GM12874 (cell line): Measurements from ENCODE around the gene PTGFR.

ENCODE experiments used
- TF ChIP-seq, protein P1 (sequence below): IDR thresholded peaks from 2 replicates; pipeline ENCODE4 v1.5.1; 2011; ENCODE audit warnings: low read depth, mild to moderate bottlenecking, control low read depth, low read length, moderate library complexity; ENCODE audit not compliant: insufficient read depth

PTGFR gene

DNA sequence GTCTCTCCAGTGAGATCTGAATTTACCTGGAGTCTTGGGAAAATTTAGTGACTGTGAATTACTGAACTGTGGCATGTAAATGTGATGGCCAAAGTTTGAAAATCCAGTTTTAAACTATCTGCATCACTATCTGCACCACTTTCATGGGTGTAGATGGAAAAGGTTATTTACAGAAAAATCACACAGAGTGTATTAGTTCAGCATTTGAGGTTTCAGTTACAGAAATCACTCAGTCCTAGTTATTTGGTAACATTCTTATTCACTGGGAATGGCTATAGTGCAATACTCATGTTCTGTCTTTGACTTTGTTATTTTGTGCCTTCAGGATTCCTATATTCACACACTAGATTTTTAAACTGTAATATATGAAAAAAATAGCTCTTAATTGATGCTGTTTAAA, 68.9 kb downstream of the PTGFR start:
- TF ChIP-seq, protein P1, sequence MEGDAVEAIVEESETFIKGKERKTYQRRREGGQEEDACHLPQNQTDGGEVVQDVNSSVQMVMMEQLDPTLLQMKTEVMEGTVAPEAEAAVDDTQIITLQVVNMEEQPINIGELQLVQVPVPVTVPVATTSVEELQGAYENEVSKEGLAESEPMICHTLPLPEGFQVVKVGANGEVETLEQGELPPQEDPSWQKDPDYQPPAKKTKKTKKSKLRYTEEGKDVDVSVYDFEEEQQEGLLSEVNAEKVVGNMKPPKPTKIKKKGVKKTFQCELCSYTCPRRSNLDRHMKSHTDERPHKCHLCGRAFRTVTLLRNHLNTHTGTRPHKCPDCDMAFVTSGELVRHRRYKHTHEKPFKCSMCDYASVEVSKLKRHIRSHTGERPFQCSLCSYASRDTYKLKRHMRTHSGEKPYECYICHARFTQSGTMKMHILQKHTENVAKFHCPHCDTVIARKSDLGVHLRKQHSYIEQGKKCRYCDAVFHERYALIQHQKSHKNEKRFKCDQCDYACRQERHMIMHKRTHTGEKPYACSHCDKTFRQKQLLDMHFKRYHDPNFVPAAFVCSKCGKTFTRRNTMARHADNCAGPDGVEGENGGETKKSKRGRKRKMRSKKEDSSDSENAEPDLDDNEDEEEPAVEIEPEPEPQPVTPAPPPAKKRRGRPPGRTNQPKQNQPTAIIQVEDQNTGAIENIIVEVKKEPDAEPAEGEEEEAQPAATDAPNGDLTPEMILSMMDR, result no peak

DNA sequence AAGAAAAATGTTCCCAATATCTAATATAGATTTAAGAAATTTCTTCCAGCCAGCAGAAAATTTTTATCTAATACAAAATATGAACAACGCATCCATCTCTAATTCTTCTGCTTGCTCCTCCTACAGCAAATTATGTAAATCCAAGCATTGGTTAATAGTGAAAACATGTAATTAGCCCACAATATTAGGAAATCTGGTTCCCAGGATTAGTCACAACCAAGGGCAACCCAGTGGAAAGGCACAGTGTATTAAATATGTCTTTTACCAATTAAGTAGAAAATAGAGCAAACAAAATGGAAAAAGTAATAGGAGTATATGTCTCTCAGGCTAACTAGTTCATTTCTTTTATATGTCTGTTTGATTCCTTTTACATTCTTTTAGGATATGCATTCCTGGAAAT, 70.0 kb downstream of the PTGFR start:
- TF ChIP-seq, protein P1, result no peak

DNA sequence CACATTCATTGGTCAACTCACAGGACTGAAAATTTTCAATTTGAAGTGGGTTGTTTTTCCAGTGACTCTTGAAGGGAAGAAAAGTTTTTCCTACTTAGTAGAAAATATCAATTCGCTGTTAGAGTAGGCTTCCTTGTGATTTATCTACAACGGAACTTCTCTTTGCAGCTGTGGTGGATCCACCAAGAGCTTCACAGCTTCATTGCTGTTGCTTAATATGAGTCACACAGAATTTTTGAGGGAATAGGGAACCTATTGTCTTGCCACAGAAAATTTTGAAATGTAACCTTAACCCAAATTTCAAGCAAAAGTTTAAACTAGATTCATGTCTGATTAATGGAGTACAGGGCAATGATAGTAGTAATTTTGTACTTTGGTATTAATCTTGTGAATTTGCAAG, 71.1 kb downstream of the PTGFR start:
- TF ChIP-seq, protein P1, result no peak

DNA sequence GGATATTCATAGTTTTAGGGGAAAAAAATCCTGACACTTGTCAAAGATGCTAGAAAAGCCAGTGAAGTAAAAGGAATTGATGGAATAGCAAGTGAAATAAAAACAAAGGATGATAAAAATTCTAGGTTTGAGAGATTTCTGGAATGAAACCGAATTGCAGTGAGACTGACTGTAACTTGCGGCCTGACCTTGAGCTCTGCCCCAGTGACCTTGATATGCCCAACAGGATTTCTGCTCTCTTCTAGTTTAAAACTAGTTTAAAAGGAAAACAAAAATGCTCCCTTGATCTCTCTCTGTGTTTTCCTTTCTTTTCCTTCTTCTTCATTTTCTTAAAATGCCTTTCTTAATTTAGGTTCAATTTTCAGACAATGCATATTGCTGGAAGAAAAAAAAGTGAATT, 74.6 kb downstream of the PTGFR start:
- TF ChIP-seq, protein P1, result no peak

DNA sequence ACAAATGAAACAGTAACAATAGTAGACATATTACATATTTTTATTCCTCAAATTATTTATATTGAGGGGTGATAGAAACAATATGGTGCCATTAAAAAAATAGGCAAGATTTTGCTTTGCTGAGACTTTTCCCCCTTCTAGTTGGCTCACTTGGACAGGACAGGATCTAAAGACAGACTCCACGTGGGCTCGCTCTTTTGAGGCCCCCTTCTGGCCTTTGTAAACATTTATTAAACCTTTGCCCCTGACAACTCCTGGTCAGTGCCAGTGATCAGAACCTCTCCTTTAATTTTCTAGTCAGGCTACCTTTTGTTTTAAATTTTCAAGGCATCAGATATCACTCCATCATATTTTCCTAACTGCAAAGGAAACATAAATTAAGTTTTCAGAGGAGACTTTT, 79.8 kb downstream of the PTGFR start:
- TF ChIP-seq, protein P1, result no peak

DNA sequence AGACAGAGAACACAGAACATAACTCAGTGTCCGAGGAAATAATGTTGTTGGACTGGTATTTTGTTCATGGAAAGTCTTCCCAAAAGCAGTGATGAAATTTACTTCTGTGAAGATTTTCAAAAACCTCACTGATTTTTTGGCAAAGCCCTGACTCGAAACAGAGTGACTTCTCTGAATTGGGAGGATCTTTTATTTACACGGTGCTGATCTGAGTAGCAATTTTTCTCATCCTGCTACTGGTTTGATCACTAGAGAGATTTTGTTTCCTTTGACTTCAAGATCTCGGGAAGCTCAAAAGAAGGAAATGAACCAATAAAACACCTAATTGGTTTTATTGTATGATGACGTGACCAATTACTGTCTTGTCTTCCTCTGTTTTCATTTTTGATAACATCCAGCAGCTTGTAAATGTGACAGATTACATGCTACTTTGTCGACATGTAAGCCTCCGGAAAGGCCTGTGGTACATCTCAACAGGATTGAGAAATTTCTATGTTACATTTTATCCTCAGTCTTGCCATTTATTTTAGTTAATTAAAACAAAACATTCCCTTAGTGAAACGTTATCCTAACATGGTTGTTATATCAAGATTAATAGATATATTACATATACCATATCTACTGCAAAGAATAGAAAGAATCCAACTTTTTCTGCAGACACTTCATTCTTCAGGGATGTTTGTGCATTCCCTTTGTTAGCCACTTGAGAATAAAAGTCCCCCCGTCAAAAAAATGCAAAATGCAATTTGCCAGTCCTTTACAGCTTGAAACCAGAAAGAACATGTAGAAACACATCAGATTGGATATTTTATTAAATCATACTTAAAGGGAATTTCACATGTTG, 86.7 kb downstream of the PTGFR start:
- TF ChIP-seq, protein P1, result no peak

DNA sequence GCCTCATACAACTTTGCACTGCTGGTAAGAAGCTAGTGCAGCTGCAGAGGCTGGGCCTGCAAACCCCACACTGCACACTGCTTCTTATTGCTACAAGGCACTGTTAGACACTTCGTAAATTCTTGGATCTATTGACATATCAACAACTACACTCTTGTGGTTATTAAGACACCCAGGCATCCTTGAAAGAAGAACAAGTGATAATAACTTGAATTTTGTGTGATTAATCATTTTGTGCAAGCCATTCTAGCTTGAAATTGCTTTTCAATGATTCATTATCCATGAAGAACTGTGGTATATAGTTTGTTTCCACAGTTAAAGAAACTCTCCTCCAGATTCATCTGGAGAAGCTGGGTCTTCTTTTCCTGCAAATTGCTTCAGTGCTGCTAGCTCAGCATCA, 95.8 kb downstream of the PTGFR start:
- TF ChIP-seq, protein P1, result no peak
